ENCODE data around the gene BDKRB1.

DNA sequence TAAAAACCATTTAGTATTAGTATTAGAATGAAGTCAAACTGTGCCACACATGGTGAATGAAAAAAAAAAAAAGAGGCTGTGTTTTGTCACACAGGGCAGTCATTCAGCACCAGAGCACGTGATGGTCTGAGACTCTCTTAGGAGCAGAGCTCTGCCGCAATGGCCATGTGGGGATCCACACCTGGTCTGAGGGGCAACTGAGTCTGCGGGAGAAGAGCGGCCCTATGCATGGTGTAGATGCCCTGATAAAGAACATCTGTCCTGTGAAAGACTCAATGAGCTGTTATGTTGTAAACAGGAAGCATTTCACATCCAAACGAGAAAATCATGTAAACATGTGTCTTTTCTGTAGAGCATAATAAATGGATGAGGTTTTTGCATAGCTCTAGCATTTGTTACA is 12.2 kb upstream of the BDKRB1 start:
- no peak for TF ChIP-seq PBX3 (IDR thresholded peaks at IDR 0.05; ENCODE audit: insufficient replicate concordance, low read depth, low read length)
- no peak for TF ChIP-seq NFYA (IDR thresholded peaks at IDR 0.05; ENCODE audit: borderline replicate concordance, low read depth, low read length)
- TF ChIP-seq MAX (IDR thresholded peaks at IDR 0.05; ENCODE audit: low read depth, low read length): no peak
- TF ChIP-seq ZZZ3 (IDR thresholded peaks at IDR 0.05; ENCODE audit: control insufficient read depth, insufficient read length, low read depth): no peak
